NCI-H1092 (cell line): ENCODE results near the gene ASXL1.

ENCODE experiments used
- DNase-seq: peaks from one replicate; lab custom pipeline; 2025; lab: John Stamatoyannopoulos, UW

Gene ASXL1

GRCh38 chr20:32440069-32440757 is 82.1 kb downstream of the ASXL1 start:
- DNase-seq, result no peak

GRCh38 chr20:32440758-32441078 is 82.6 kb downstream of the ASXL1 start:
- DNase-seq, result no peak

GRCh38 chr20:32441638-32442037 is 83.5 kb downstream of the ASXL1 start:
- no peak for DNase-seq

- DNase-seq, result no peak
Observed at GRCh38 chr20:32442630-32443373, 84.7 kb downstream of the ASXL1 start.

GRCh38 chr20:32443386-32443974 is 85.3 kb downstream of the ASXL1 start:
- no peak for DNase-seq

GRCh38 chr20:32444474-32445220 is 86.5 kb downstream of the ASXL1 start:
- DNase-seq, result no peak

GRCh38 chr20:32445539-32446273 is 87.6 kb downstream of the ASXL1 start:
- peak; percentile 68 for DNase-seq

- no peak for DNase-seq
Observed at GRCh38 chr20:32446301-32447100, 88.4 kb downstream of the ASXL1 start.

- no peak for DNase-seq
Observed at GRCh38 chr20:32447136-32448027, 89.3 kb downstream of the ASXL1 start.

GRCh38 chr20:32448306-32449056 is 90.3 kb downstream of the ASXL1 start:
- DNase-seq, result no peak

- DNase-seq, result no peak
Observed at GRCh38 chr20:32449057-32449889, 91.1 kb downstream of the ASXL1 start.

- DNase-seq, result no peak
Observed at GRCh38 chr20:32449890-32450401, 91.8 kb downstream of the ASXL1 start.

GRCh38 chr20:32450484-32451061 is 92.4 kb downstream of the ASXL1 start:
- no peak for DNase-seq

GRCh38 chr20:32451340-32451681 is 93.2 kb downstream of the ASXL1 start:
- DNase-seq, result no peak

- no peak for DNase-seq
Observed at GRCh38 chr20:32451682-32452461, 93.7 kb downstream of the ASXL1 start.

- no peak for DNase-seq
Observed at GRCh38 chr20:32452776-32453466, 94.8 kb downstream of the ASXL1 start.
